ENCODE results near the gene GLT8D1.

- no peak for TF ChIP-seq EZH2 (IDR thresholded peaks at IDR 0.05; ENCODE audit: borderline replicate concordance, insufficient read depth, low read depth, low read length, poor library complexity, severe bottlenecking)
- TF ChIP-seq CTCF (IDR thresholded peaks at IDR 0.05), result no peak
These were observed 18.9 kb upstream of the GLT8D1 start for GRCh38 chr3:52724511-52724910.
